Pancreas (tissue), 10 donors: ENCODE data around the gene TNP1. TPM values are rescaled to one million over a fixed set of nuclear protein-coding genes. Genes with fewer than 3 reads are reported as not detected.

Experiments
- ATAC-seq, 4 donors: fragments of 200-7000 bp; cut with Tn5 transposase; one replicate each; pipeline versions ENCODE4 v1.8.0 to v1.9.1; 2020; ENCODE audit warnings: mild to moderate bottlenecking in 4 of 4, moderate library complexity in 4 of 4
- DNase-seq, 6 donors: peaks; one replicate each; pipeline ENCODE4 v3.0.0-alpha.2; 2020
- FAIRE-seq: peaks from 2 replicates; lab custom pipeline; 2012; peaks lifted over from hg19 to GRCh38; lab: Jason Lieb, UNC
- H3K27ac ChIP-seq, 4 donors: fragments of 200-600 bp; sonication (generic); 1 replicate in 3 of 4; 2 replicates in 1 of 4; pipeline versions ENCODE4 v1.5.0 to v1.8.0; 2020
- H3K27me3 ChIP-seq, 4 donors: fragments of 200-600 bp; one replicate each; pipeline ENCODE4 v1.8.0; 2021
- H3K36me3 ChIP-seq, 3 donors: fragments of 200-600 bp; sonication (generic) in 1 of 3; one replicate each; pipeline versions ENCODE4 v1.5.0 to v1.8.0; 2020 to 2021
- H3K4me1 ChIP-seq, 3 donors: fragments of 200-600 bp; one replicate each; pipeline ENCODE4 v1.8.0; 2021
- H3K4me3 ChIP-seq, 4 donors: fragments of 200-600 bp; sonication (generic) in 2 of 4; one replicate each; pipeline versions ENCODE4 v1.5.0 to v1.8.0; 2020 to 2021
- H3K9me3 ChIP-seq, 4 donors: fragments of 200-600 bp; one replicate each; pipeline ENCODE4 v1.8.0; 2021
- CTCF ChIP-seq, 4 donors: fragments of 200-600 bp; sonication (generic) in 3 of 4; IDR thresholded peaks; one replicate each; pipeline versions ENCODE4 v1.5.0 to v1.8.0; 2021; ENCODE audit warnings: antibody characterized with exemption in 4 of 4
- whole genome bisulfite sequencing, 2 donors: extraction: QIAGEN DNeasy Blood & Tissue Kit; methylation state at CpG; one replicate each; pipeline ENCODE4 v1.1.7; 2013; 5-methylcytosine and 5-hydroxymethylcytosine counted together
- intact Hi-C, 3 donors: fragments of 100-400 bp; cut with DNase I; formaldehyde crosslinking; loops; one replicate each; pipeline versions ENCODE4 v1.11.1 to v1.14.2; 2022
- polyA plus RNA-seq, 2 donors: library from polyadenylated mRNA; stranded (reverse); fragments of 200-250 nt; gene quantifications; one replicate each; pipeline ENCODE4 v1.2.3, GENCODE V29; 2013
- total RNA-seq, 6 donors: library from RNA; stranded (reverse); fragmentation: NEBNext Ultra II Directional in 4 of 6; extraction: Animal tissue kit (Norgen Biotek cat#: 25700) in 4 of 6; gene quantifications; one replicate each; pipeline versions ENCODE4 v1.2.1 to v1.2.4, GENCODE V29; 2021 to 2023
- donor health status: healthy with polysubstance abuse.
- donor health status: DM: no; HTN: no; CAD: no; lungs with moderate emphysema.
- donor health status: DM: no; HTN: no; CAD: no.
- donor health status: control.
- donor health status: control.
- donor health status: Bipolar disorder and iron deficiency.
- donor health status: DM: yes; HTN: yes; CAD: no.
- donor health status: DM: no; HTN: no; CAD: no.
- donor health status: DM: no; HTN: no; CAD: no.
- donor health status: DM: yes; HTN: yes; CAD: no.

The TNP1 gene
- not detected for total RNA-seq
- polyA plus RNA-seq: not detected

DNA sequence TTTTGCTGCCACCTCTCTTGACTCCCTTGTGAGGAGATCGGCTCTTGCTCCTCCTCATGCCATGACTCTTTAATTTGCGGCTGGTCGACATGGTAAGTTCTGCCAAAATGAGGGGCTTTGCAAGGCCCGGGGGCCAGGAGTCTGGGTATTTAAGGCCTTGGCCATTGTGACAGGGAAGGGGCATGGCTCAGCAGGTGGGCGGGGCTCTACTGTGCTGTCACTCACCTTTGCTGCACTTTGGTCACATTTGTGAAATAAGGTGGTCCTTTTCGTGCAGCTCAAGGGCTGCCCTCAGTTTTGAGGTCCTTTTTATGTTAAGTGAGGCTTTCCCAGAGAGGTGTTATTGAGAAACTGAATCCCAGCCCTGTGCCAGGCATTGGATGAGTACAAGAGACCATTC, at the start of gene TNP1:
TNP1 (minus strand) TSS at position 121 of the 400 bp plus-strand sequence; CDS start at position 91, 30 bp downstream.
- ATAC-seq: no peak
- TF ChIP-seq CTCF (IDR thresholded peaks at IDR 0.05): no peak
- no peak for FAIRE-seq
- no peak within 1 kb of the TSS for H3K27ac ChIP-seq
- H3K4me1 ChIP-seq: no peaks in the 10 kb centered on the region
- intact Hi-C loops: no loop called here
- no peak for DNase-seq
- H3K9me3 ChIP-seq: no peaks in the 10 kb centered on the region
- WGBS, 2 donors: 83 to 89% methylated on average over 6 of the region's 6 CpGs
- no peak within 1 kb of the TSS for H3K4me3 ChIP-seq
- no peaks in the 10 kb centered on the region for H3K27me3 ChIP-seq
- no peaks in the 10 kb centered on the region for H3K36me3 ChIP-seq

DNA sequence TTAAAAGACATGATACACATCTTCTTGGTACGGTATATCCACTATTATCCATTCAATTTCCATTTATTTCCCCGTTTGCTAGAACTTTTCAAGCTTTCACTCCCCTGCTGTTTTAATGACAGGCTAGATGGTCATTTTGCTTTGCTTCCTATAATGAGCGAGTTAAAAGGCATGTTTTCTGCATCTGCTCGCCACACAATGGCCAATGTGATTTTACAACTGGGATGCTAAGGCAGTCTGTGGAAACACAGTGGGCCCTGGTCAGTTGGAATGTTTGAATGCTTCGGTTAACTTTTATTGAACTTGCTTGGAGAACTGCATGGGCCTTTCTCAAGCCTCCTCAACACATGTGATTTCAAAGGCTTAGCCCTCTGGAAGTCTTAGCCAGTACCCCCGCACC, 48.4 kb upstream of the TNP1 start:
- TF ChIP-seq CTCF (IDR thresholded peaks at IDR 0.05): no peak
- no peaks in the 10 kb centered on the region for H3K4me1 ChIP-seq
- 89 to 92% methylated on average over 6 of the region's 6 CpGs for WGBS, 2 donors
- intact Hi-C loops: no loop called here
- H3K36me3 ChIP-seq: no peaks in the 10 kb centered on the region
- no peaks in the 10 kb centered on the region for H3K9me3 ChIP-seq
- no peak overlapping the region for H3K4me3 ChIP-seq
- H3K27me3 ChIP-seq: no peaks in the 10 kb centered on the region
- H3K27ac ChIP-seq: no peak overlapping the region
- FAIRE-seq (no peak), ATAC-seq (no peak), DNase-seq (no peak)

GRCh38 chr2:216905649-216906329, 45.9 kb upstream of the TNP1 start:
- 70 to 78% methylated on average over 4 of the region's 4 CpGs for WGBS, 2 donors

DNA sequence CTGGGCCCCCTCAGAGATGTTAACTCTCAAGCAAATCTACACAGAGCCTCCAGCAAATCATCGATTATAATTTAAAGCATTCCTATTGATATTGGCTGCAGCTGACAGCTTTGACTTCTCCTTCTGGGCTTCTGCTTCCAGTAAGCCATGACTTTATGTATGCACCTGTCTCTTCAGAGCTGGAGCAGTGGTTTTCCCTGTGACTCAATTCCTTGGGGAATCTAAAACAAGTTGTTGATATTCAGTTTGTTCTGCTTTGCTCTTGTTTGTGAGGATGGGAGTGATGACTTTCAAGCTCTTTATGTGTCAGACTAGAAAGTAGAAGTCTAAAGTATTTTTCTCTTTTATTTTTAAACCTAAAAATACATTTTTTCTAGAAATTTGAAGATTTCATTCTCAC, 45.1 kb upstream of the TNP1 start:
- TF ChIP-seq CTCF (IDR thresholded peaks at IDR 0.05): no peak
- ATAC-seq (no peak), DNase-seq (no peak), FAIRE-seq (no peak)
- no peaks in the 10 kb centered on the region for H3K36me3 ChIP-seq
- H3K9me3 ChIP-seq: no peaks in the 10 kb centered on the region
- no peaks in the 10 kb centered on the region for H3K4me1 ChIP-seq
- H3K27ac ChIP-seq: no peak overlapping the region
- H3K27me3 ChIP-seq: no peaks in the 10 kb centered on the region
- H3K4me3 ChIP-seq: no peak overlapping the region
- 91 to 100% methylated on average over 1 of the region's 1 CpG for WGBS, 2 donors
- intact Hi-C loops: no loop called here

More at GRCh38 chr2:216905649-216906329, 45.9 kb upstream of the TNP1 start:
- no peak for TF ChIP-seq CTCF (IDR thresholded peaks at IDR 0.05)
- Histone ChIP-seq H3K9me3 (no peaks in the 10 kb centered on the region), H3K4me3 (no peak overlapping the region), H3K27me3 (no peaks in the 10 kb centered on the region), H3K4me1 (no peaks in the 10 kb centered on the region), H3K27ac (no peak overlapping the region), H3K36me3 (no peaks in the 10 kb centered on the region)
- FAIRE-seq: no peak
- ATAC-seq: no peak
- intact Hi-C loops: no loop called here
- DNase-seq: no peak

DNA sequence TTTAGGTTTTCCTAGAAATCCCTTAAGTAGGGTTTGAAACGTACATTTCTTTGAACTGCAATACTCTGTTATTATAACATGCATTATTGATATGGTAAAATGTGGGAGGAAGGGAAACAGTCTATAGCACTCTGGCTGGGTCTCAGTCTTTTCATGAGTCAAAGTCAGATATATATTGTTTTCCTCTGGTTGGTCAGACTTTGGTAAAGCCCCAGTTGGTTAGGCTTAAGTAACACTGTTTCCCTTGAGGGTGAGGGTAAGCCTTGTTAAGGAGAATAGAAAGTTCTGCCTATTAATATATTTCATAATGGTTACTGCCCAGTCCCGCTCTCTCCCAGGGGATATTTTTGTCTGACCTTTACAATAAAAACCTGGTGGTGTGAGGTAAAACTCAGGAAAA, 44.7 kb upstream of the TNP1 start:
- DNase-seq (no peak), ATAC-seq (no peak), FAIRE-seq (no peak)
- Histone ChIP-seq H3K4me3 (no peak overlapping the region), H3K27ac (no peak overlapping the region), H3K9me3 (no peaks in the 10 kb centered on the region), H3K36me3 (no peaks in the 10 kb centered on the region), H3K27me3 (no peaks in the 10 kb centered on the region), H3K4me1 (no peaks in the 10 kb centered on the region)
- no peak for TF ChIP-seq CTCF (IDR thresholded peaks at IDR 0.05)
- intact Hi-C loops: no loop called here
- WGBS, 2 donors: 79 to 83% methylated on average over 2 of the region's 2 CpGs
